Spleen (tissue), 11 donors: Measurements from ENCODE around the gene HDAC3. TPM values are rescaled to one million over a fixed set of nuclear protein-coding genes. Genes with fewer than 3 reads are reported as not detected.
A peak's percentile ranks its signal among the peaks of the same experiment; 100 is the strongest.

Experiments used
- DNase-seq: peaks from one replicate; pipeline ENCODE4 v3.0.0-alpha.2; 2020
- H3K27ac ChIP-seq, 8 donors: fragments of 200-600 bp; sonication (generic) in 7 of 8; 1 replicate in 4 of 8; 2 replicates in 4 of 8; pipeline versions ENCODE4 v1.5.0 to v1.8.0; 2016 to 2021; ENCODE audit warnings: inconsistent platforms in 4 of 8, mild to moderate bottlenecking in 4 of 8, moderate library complexity in 1 of 8
- H3K27me3 ChIP-seq, 7 donors: fragments of 200-600 bp; sonication (generic) in 6 of 7; replicated peaks in 1 of 7; 1 replicate in 4 of 7; 2 replicates in 3 of 7; pipeline versions ENCODE4 v1.5.0 to v1.8.0; 2016 to 2021; ENCODE audit warnings: inconsistent platforms in 3 of 7, mild to moderate bottlenecking in 1 of 7
- H3K36me3 ChIP-seq, 6 donors: fragments of 200-600 bp; sonication (generic) in 5 of 6; 1 replicate in 4 of 6; 2 replicates in 2 of 6; pipeline versions ENCODE4 v1.5.0 to v1.8.0; 2016 to 2021; ENCODE audit warnings: inconsistent platforms in 2 of 6
- H3K4me1 ChIP-seq, 6 donors: fragments of 200-600 bp; sonication (generic) in 5 of 6; 1 replicate in 3 of 6; 2 replicates in 3 of 6; pipeline versions ENCODE4 v1.5.0 to v1.8.0; 2016 to 2021; ENCODE audit warnings: inconsistent platforms in 3 of 6
- H3K4me3 ChIP-seq, 8 donors: fragments of 200-600 bp; sonication (generic) in 7 of 8; 1 replicate in 4 of 8; 2 replicates in 4 of 8; pipeline versions ENCODE4 v1.5.0 to v1.8.0; 2016 to 2021; ENCODE audit warnings: inconsistent platforms in 4 of 8, mild to moderate bottlenecking in 4 of 8, moderate library complexity in 2 of 8
- H3K9me3 ChIP-seq, 8 donors: fragments of 200-600 bp; sonication (generic) in 7 of 8; 1 replicate in 4 of 8; 2 replicates in 4 of 8; pipeline versions ENCODE4 v1.5.0 to v1.8.0; 2016 to 2021; ENCODE audit warnings: inconsistent platforms in 4 of 8
- POLR2A ChIP-seq, 3 donors: fragments of 450-650 bp; IDR thresholded peaks; one replicate each; pipeline ENCODE4 v1.5.1; 2017; ENCODE audit warnings: antibody characterized with exemption in 3 of 3, mild to moderate bottlenecking in 1 of 3
- POLR2AphosphoS5 ChIP-seq, 3 donors: sonication (generic); formaldehyde crosslinking; IDR thresholded peaks; one replicate each; pipeline ENCODE4 v1.5.1; 2017; ENCODE audit warnings: antibody characterized with exemption in 3 of 3
- WGBS, 5 donors: extraction: QIAGEN DNeasy Blood & Tissue Kit in 3 of 5; methylation state at CpG; one replicate each; pipeline versions ENCODE4 v1.1.5 to v1.1.7; 2013 to 2018; 5-methylcytosine and 5-hydroxymethylcytosine counted together
- intact Hi-C: fragments of 100-400 bp; cut with DNase I; formaldehyde crosslinking; loops from one replicate; pipeline ENCODE4 v1.15.0; 2023; ENCODE audit warnings: low total_unique reads
- polyA plus RNA-seq, 3 donors: library from polyadenylated mRNA; stranded (reverse); fragments of 200-250 nt; gene quantifications; one replicate each; pipeline ENCODE4 v1.2.1, GENCODE V29; 2013
- total RNA-seq, 7 donors: library from RNA; depleted of rRNA in 3 of 7; stranded (reverse); fragments of >200 nt in 3 of 7; fragmentation: NEBNext Ultra II Directional in 4 of 7; extraction: Animal tissue kit (Norgen Biotek cat#: 25700) in 4 of 7; gene quantifications; one replicate each; pipeline versions ENCODE4 v1.1.0 to v1.2.1, GENCODE V29; 2016 to 2021
- TF ChIP-seq, protein P1 (sequence below), 11 experiments: fragments of 200-600 bp in 7 of 11; fragments of 450-650 bp in 4 of 11; sonication (generic) in 4 of 11; IDR thresholded peaks in 8 of 11; conservative IDR thresholded peaks in 3 of 11; 1 replicate in 7 of 11; 2 replicates in 4 of 11; pipeline versions ENCODE4 v1.4.0 to v1.8.0; 2016 to 2021; ENCODE audit warnings: antibody characterized with exemption in 11 of 11, inconsistent platforms in 4 of 11, mild to moderate bottlenecking in 1 of 11
- donor health status: healthy with polysubstance abuse.
- donor health status: DM: no; HTN: no; CAD: no; lungs with moderate emphysema.
- donor health status: DM: no; HTN: no; CAD: no.
- donor health status: Bipolar disorder and iron deficiency.
- donor health status: healthy.
- donor health status: DM: no; HTN: no; CAD: no.
- donor health status: DM: yes; HTN: yes; CAD: no.

Gene HDAC3
- total and polyA plus RNA-seq, 10 donors, result 51.1 to 108 (median 64.8) TPM

DNA sequence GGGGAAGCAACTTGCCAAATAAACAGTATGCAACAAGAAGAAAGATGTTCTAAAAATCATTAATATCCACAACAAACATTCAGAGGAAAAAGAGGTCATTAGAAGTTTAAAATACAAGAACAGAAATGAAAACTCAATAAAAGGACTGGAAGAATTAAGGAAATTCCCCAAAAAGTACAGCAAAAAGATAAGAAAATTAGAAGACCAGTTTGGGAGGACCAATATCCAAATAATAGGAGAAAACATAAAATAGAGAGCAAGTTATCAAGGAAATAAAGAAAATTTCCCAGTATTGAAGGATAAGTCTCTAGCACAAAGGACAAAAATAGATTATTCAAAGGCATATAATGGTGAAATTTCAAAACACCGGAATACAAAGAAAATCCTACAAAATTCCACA lies 39.8 kb downstream of the HDAC3 start:
- DNase-seq, result no peak
- peaks cover 0 to 26% (median 4%) of the 10 kb centered on the region in 6 donors for H3K36me3 ChIP-seq
- H3K27ac ChIP-seq, result peak overlapping the region in 2 of 8 donors; percentile 42 to 67
- H3K27me3 ChIP-seq, result no peaks in the 10 kb centered on the region
- TF ChIP-seq POLR2AphosphoS5 (IDR thresholded peaks at IDR 0.05) (no peak), POLR2A (IDR thresholded peaks at IDR 0.05) (no peak)
- TF ChIP-seq, protein P1, sequence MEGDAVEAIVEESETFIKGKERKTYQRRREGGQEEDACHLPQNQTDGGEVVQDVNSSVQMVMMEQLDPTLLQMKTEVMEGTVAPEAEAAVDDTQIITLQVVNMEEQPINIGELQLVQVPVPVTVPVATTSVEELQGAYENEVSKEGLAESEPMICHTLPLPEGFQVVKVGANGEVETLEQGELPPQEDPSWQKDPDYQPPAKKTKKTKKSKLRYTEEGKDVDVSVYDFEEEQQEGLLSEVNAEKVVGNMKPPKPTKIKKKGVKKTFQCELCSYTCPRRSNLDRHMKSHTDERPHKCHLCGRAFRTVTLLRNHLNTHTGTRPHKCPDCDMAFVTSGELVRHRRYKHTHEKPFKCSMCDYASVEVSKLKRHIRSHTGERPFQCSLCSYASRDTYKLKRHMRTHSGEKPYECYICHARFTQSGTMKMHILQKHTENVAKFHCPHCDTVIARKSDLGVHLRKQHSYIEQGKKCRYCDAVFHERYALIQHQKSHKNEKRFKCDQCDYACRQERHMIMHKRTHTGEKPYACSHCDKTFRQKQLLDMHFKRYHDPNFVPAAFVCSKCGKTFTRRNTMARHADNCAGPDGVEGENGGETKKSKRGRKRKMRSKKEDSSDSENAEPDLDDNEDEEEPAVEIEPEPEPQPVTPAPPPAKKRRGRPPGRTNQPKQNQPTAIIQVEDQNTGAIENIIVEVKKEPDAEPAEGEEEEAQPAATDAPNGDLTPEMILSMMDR (IDR thresholded peaks at IDR 0.05 in 8 of 11, conservative IDR thresholded peaks at IDR 0.05 in 3 of 11), result no peak
- H3K4me3 ChIP-seq, result no peak overlapping the region
- peaks cover 0 to 9% (median 0%) of the 10 kb centered on the region in 8 donors for H3K9me3 ChIP-seq
- 88 to 100% (median 97%) methylated on average over 1 of the region's 1 CpG for WGBS, 5 donors
- intact Hi-C loops, result no loop called here
- H3K4me1 ChIP-seq, result peaks cover 13 to 86% (median 59%) of the 10 kb centered on the region in 6 donors

- Histone ChIP-seq H3K4me1 (peaks cover 0 to 69% (median 24%) of the 10 kb centered on the region in 6 donors), H3K36me3 (peaks cover 4 to 48% (median 21%) of the 10 kb centered on the region in 6 donors), H3K4me3 (no peak overlapping the region), H3K27me3 (no peaks in the 10 kb centered on the region), H3K27ac (peak overlapping the region in 5 of 8 donors; percentile 19 to 81 (median 63)), H3K9me3 (no peaks in the 10 kb centered on the region)
- TF ChIP-seq POLR2A (IDR thresholded peaks at IDR 0.05), result no peak
- TF ChIP-seq POLR2AphosphoS5 (IDR thresholded peaks at IDR 0.05), result no peak
- TF ChIP-seq, protein P1 (IDR thresholded peaks at IDR 0.05 in 8 of 11, conservative IDR thresholded peaks at IDR 0.05 in 3 of 11), result no peak
- DNase-seq, result no peak
- intact Hi-C loops, result no loop called here
- WGBS, 5 donors, result 62 to 83% (median 74%) methylated on average over 2 of the region's 2 CpGs
These were observed 46.5 kb downstream of the HDAC3 start for GRCh38 chr5:141590127-141590526.

- Histone ChIP-seq H3K27me3 (no peaks in the 10 kb centered on the region), H3K9me3 (no peaks in the 10 kb centered on the region), H3K4me1 (peaks cover 0 to 54% (median 8%) of the 10 kb centered on the region in 6 donors), H3K4me3 (no peak overlapping the region), H3K36me3 (peaks cover 4 to 66% (median 47%) of the 10 kb centered on the region in 6 donors), H3K27ac (no peak overlapping the region)
- no peak for DNase-seq
- WGBS, 5 donors, result 89 to 95% (median 94%) methylated on average over 1 of the region's 1 CpG
- intact Hi-C loops, result loop anchor here (5.0 kb wide), 1 partner anchor 36 kb away; no protein-coding TSS in a partner anchor
- TF ChIP-seq POLR2AphosphoS5 (IDR thresholded peaks at IDR 0.05) (no peak), POLR2A (IDR thresholded peaks at IDR 0.05) (no peak)
- TF ChIP-seq, protein P1 (IDR thresholded peaks at IDR 0.05 in 8 of 11, conservative IDR thresholded peaks at IDR 0.05 in 3 of 11), result no peak
These were observed 50.4 kb downstream of the HDAC3 start for GRCh38 chr5:141586246-141586645.

DNA sequence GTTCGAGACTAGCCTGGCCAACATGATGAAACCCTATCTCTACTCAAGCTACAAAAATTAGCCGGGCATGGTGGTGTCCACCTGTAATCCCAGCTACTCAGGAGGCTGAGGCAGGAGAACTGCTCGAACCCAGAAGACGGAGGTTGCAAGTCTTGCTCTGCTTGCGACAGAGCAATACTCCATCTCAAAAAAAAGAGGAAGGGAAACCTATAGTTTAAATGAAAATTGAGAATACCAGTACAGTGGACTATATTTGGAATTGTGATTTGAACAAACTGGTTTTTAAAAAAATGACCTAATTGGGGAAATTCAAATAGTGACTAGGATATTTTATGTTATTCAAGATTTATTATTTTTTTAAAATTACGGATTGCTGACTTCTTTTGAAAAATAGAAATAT lies 51.1 kb downstream of the HDAC3 start:
- no peaks in the 10 kb centered on the region for H3K27me3 ChIP-seq
- H3K27ac ChIP-seq, result no peak overlapping the region
- WGBS, 5 donors, result 72 to 84% (median 79%) methylated on average over 6 of the region's 6 CpGs
- no peak overlapping the region for H3K4me3 ChIP-seq
- no peak for TF ChIP-seq POLR2A (IDR thresholded peaks at IDR 0.05)
- no peak for TF ChIP-seq POLR2AphosphoS5 (IDR thresholded peaks at IDR 0.05)
- TF ChIP-seq, protein P1 (IDR thresholded peaks at IDR 0.05 in 8 of 11, conservative IDR thresholded peaks at IDR 0.05 in 3 of 11), result no peak
- peaks cover 0 to 47% (median 5%) of the 10 kb centered on the region in 6 donors for H3K4me1 ChIP-seq
- intact Hi-C loops, result loop anchor here (5.0 kb wide), 1 partner anchor 37 kb away; no protein-coding TSS in a partner anchor
- peaks cover 4 to 73% (median 53%) of the 10 kb centered on the region in 6 donors for H3K36me3 ChIP-seq
- H3K9me3 ChIP-seq, result no peaks in the 10 kb centered on the region
- DNase-seq, result no peak
